Activated CD4-positive, alpha-beta T cell treated with anti-CD3 and anti-CD28 coated beads for 1 hour (primary cell): ENCODE data around the gene CBX5.
"Not testable (repeated sequence)": the region's sequence is repeated elsewhere in the genome, so short reads cannot be mapped to it uniquely, and the experiment has no call there.

Experiments
- DNase-seq: peaks from one replicate; pipeline ENCODE4 v3.0.0-alpha.2; 2020

Gene CBX5

GRCh38 chr12:54265364-54265812 lies 14.5 kb downstream of the CBX5 start:
- DNase-seq: no peak

- no peak for DNase-seq
These were observed 17.5 kb downstream of the CBX5 start for GRCh38 chr12:54262403-54262925.

- DNase-seq: no peak
These were observed 18.0 kb downstream of the CBX5 start for GRCh38 chr12:54261815-54262402.

GRCh38 chr12:54259194-54260011 lies 20.5 kb downstream of the CBX5 start:
- DNase-seq: peak; percentile 20

GRCh38 chr12:54258201-54258681 lies 21.7 kb downstream of the CBX5 start:
- DNase-seq: no peak

GRCh38 chr12:54257332-54257731 lies 22.6 kb downstream of the CBX5 start:
- DNase-seq: no peak

- no peak for DNase-seq
These were observed 26.7 kb downstream of the CBX5 start for GRCh38 chr12:54253240-54253639.

- no peak for DNase-seq
These were observed 28.1 kb downstream of the CBX5 start for GRCh38 chr12:54251667-54252284.

GRCh38 chr12:54249489-54249888 lies 30.4 kb downstream of the CBX5 start:
- no peak for DNase-seq

GRCh38 chr12:54246011-54246641 lies 33.8 kb downstream of the CBX5 start:
- no peak for DNase-seq

- no peak for DNase-seq
These were observed 38.8 kb downstream of the CBX5 start for GRCh38 chr12:54240971-54241588.

- DNase-seq: no peak
These were observed 39.8 kb downstream of the CBX5 start for GRCh38 chr12:54240129-54240528.

- no peak for DNase-seq
These were observed 40.3 kb downstream of the CBX5 start for GRCh38 chr12:54239620-54240019.

- DNase-seq: no peak
These were observed 41.4 kb downstream of the CBX5 start for GRCh38 chr12:54238531-54238930.

- DNase-seq: no peak
These were observed 47.1 kb downstream of the CBX5 start for GRCh38 chr12:54232790-54233189.

GRCh38 chr12:54231269-54231668 lies 48.7 kb downstream of the CBX5 start:
- DNase-seq: not testable (repeated sequence)

GRCh38 chr12:54230555-54230954 lies 49.4 kb downstream of the CBX5 start:
- no peak for DNase-seq

GRCh38 chr12:54229624-54230212 lies 50.2 kb downstream of the CBX5 start:
- no peak for DNase-seq

GRCh38 chr12:54228471-54228870 lies 51.5 kb downstream of the CBX5 start:
- DNase-seq: no peak

GRCh38 chr12:54227927-54228326 lies 52.0 kb downstream of the CBX5 start:
- not testable (repeated sequence) for DNase-seq

GRCh38 chr12:54227376-54227775 lies 52.5 kb downstream of the CBX5 start:
- DNase-seq: no peak

- no peak for DNase-seq
These were observed 54.3 kb downstream of the CBX5 start for GRCh38 chr12:54225666-54226065.
